ENCODE results near the gene SH3BP4.

Gene SH3BP4

DNA sequence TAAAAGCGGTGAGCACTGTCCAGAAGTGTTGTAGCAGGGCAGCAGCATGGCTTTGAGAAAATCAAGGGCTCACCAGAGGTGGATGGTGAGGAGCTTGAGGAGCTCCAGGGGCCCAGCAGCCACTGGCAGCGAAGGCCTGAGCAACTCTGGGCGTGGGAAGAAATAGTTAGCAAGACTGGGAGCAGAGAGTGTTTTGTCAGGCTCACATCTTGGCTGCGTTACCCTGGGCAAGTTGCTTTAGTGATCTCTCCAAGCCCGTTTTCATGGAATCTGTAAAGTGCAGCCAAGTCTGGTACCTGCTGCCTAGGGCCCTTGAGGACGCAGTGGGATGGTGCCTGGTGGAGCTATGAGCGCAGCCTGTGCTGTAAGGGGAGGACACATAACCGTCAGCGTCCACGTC lies 78.3 kb downstream of the SH3BP4 start:
- no peak overlapping the region for H3K9ac ChIP-seq (ENCODE audit: low read length)
- TF ChIP-seq EZH2phosphoT487 (IDR thresholded peaks at IDR 0.05; ENCODE audit: low read depth): no peak
- TF ChIP-seq, protein P1, sequence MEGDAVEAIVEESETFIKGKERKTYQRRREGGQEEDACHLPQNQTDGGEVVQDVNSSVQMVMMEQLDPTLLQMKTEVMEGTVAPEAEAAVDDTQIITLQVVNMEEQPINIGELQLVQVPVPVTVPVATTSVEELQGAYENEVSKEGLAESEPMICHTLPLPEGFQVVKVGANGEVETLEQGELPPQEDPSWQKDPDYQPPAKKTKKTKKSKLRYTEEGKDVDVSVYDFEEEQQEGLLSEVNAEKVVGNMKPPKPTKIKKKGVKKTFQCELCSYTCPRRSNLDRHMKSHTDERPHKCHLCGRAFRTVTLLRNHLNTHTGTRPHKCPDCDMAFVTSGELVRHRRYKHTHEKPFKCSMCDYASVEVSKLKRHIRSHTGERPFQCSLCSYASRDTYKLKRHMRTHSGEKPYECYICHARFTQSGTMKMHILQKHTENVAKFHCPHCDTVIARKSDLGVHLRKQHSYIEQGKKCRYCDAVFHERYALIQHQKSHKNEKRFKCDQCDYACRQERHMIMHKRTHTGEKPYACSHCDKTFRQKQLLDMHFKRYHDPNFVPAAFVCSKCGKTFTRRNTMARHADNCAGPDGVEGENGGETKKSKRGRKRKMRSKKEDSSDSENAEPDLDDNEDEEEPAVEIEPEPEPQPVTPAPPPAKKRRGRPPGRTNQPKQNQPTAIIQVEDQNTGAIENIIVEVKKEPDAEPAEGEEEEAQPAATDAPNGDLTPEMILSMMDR (IDR thresholded peaks at IDR 0.05; ENCODE audit: low read depth, low read length): no peak
- no peak overlapping the region for H3K4me3 ChIP-seq (ENCODE audit: low read length)
- no peak overlapping the region for H3K27ac ChIP-seq (ENCODE audit: low read length)
- no peaks in the 10 kb centered on the region for H4K20me1 ChIP-seq (ENCODE audit: insufficient read depth, low read length)
- no peak overlapping the region for H2AFZ ChIP-seq (ENCODE audit: low read depth, low read length)
- H3K36me3 ChIP-seq (replicated peaks; ENCODE audit: low read depth, low read length): no peaks in the 10 kb centered on the region
- H3K4me1 ChIP-seq (ENCODE audit: low read length): no peaks in the 10 kb centered on the region
- no peaks in the 10 kb centered on the region for H3K9me3 ChIP-seq (ENCODE audit: insufficient read depth, low read length)
- H3K27me3 ChIP-seq (ENCODE audit: low read depth, low read length): no peaks in the 10 kb centered on the region
- H3K79me2 ChIP-seq (ENCODE audit: low read length): no peaks in the 10 kb centered on the region
- no peak overlapping the region for H3K4me2 ChIP-seq (ENCODE audit: low read length)

DNA sequence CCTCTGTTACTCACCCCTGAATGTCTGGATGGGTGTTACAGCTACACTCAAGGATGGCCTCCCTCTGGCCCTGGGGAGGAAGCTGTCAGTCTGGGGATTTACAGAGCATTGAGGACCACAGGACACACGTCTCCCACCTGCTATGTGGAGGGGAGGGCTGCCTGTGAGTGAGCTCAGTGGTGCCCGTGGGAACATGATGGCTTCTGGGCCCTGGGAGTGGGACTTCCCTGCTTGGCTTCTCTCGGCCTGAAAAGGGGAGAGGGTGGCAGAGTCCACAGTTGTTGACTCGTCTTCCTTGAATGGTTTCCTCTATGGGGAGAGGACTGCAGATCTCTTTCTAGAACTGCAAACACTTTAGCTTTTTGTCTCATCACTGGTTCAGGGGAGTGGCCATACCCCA lies 79.1 kb downstream of the SH3BP4 start:
- Histone ChIP-seq H3K79me2 (ENCODE audit: low read length) (no peaks in the 10 kb centered on the region), H3K9me3 (ENCODE audit: insufficient read depth, low read length) (no peaks in the 10 kb centered on the region), H3K27ac (ENCODE audit: low read length) (no peak overlapping the region), H4K20me1 (ENCODE audit: insufficient read depth, low read length) (no peaks in the 10 kb centered on the region), H3K4me2 (ENCODE audit: low read length) (no peak overlapping the region), H3K36me3 (replicated peaks; ENCODE audit: low read depth, low read length) (no peaks in the 10 kb centered on the region), H3K9ac (ENCODE audit: low read length) (no peak overlapping the region), H3K27me3 (ENCODE audit: low read depth, low read length) (no peaks in the 10 kb centered on the region), H3K4me1 (ENCODE audit: low read length) (no peaks in the 10 kb centered on the region), H2AFZ (ENCODE audit: low read depth, low read length) (no peak overlapping the region), H3K4me3 (ENCODE audit: low read length) (no peak overlapping the region)
- TF ChIP-seq, protein P1 (IDR thresholded peaks at IDR 0.05; ENCODE audit: low read depth, low read length): no peak
- no peak for TF ChIP-seq EZH2phosphoT487 (IDR thresholded peaks at IDR 0.05; ENCODE audit: low read depth)

DNA sequence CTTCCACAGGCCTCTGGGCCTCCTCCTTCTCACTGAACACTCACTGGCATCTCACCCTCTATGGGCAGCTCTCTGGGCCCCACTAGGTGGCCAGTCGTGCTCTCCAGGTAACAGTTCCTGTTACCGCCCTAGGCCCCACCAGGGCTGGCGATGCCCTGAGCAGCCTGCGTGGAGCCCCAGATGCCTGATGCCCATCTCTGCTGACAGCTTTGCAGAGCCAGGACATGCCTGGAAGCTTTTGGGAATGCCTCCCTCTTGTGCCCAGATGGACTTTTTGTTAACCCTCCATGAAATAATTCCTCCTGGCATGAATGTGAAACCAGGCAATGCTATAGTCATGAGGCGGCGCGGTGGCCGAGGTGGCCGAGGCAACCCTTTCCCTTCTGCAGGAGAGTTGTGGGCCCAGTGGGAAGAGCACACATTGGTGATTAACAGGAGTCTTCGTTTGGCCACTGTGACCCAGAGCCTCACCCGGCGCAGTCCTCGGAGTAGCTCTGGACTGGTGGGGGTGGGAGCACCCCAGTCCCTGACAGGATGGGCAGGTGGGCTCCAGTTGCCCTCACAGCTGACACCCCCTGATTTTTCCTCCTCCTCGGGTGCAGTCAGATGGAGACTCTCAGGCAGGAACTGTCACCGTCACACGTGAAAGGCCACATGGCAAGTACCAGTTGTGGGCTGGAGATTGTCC lies 80.0 kb downstream of the SH3BP4 start:
- no peaks in the 10 kb centered on the region for H4K20me1 ChIP-seq (ENCODE audit: insufficient read depth, low read length)
- H3K27me3 ChIP-seq (ENCODE audit: low read depth, low read length): no peaks in the 10 kb centered on the region
- no peak overlapping the region for H3K9ac ChIP-seq (ENCODE audit: low read length)
- H3K4me1 ChIP-seq (ENCODE audit: low read length): no peaks in the 10 kb centered on the region
- H3K79me2 ChIP-seq (ENCODE audit: low read length): no peaks in the 10 kb centered on the region
- H3K4me3 ChIP-seq (ENCODE audit: low read length): no peak overlapping the region
- no peak overlapping the region for H2AFZ ChIP-seq (ENCODE audit: low read depth, low read length)
- no peaks in the 10 kb centered on the region for H3K9me3 ChIP-seq (ENCODE audit: insufficient read depth, low read length)
- TF ChIP-seq, protein P1 (IDR thresholded peaks at IDR 0.05; ENCODE audit: low read depth, low read length): no peak
- no peak for TF ChIP-seq EZH2phosphoT487 (IDR thresholded peaks at IDR 0.05; ENCODE audit: low read depth)
- H3K4me2 ChIP-seq (ENCODE audit: low read length): no peak overlapping the region
- no peaks in the 10 kb centered on the region for H3K36me3 ChIP-seq (replicated peaks; ENCODE audit: low read depth, low read length)
- no peak overlapping the region for H3K27ac ChIP-seq (ENCODE audit: low read length)

DNA sequence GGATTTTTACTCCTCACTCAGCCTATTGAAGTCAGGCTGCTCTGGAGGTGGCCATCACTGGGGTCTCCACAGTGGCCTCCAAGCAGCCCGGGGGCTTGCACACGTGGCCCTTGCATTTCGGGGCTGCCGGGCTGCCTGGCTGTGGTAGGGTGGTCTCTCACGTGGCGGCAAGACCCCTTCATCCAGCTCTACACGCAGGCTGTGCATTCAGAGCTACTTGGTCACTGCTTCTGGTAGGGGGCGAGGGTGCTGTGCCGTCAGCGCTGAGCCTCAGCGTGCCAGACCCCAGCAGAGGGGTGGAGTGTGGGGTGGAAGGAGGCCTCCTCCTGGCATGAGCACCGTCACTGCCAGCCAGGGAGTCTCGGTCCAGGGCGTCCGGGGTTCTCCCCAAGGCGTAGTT lies 80.6 kb downstream of the SH3BP4 start:
- H3K79me2 ChIP-seq (ENCODE audit: low read length): no peaks in the 10 kb centered on the region

More for the DNA sequence above, 80.6 kb downstream of the SH3BP4 start:
- Histone ChIP-seq H3K4me1 (ENCODE audit: low read length) (no peaks in the 10 kb centered on the region), H4K20me1 (ENCODE audit: insufficient read depth, low read length) (no peaks in the 10 kb centered on the region), H3K4me3 (ENCODE audit: low read length) (no peak overlapping the region), H3K9ac (ENCODE audit: low read length) (no peak overlapping the region), H3K4me2 (ENCODE audit: low read length) (no peak overlapping the region), H3K9me3 (ENCODE audit: insufficient read depth, low read length) (no peaks in the 10 kb centered on the region), H3K36me3 (replicated peaks; ENCODE audit: low read depth, low read length) (no peaks in the 10 kb centered on the region), H3K27ac (ENCODE audit: low read length) (no peak overlapping the region), H3K27me3 (ENCODE audit: low read depth, low read length) (no peaks in the 10 kb centered on the region), H2AFZ (ENCODE audit: low read depth, low read length) (no peak overlapping the region)
- TF ChIP-seq, protein P1 (IDR thresholded peaks at IDR 0.05; ENCODE audit: low read depth, low read length): no peak
- TF ChIP-seq EZH2phosphoT487 (IDR thresholded peaks at IDR 0.05; ENCODE audit: low read depth): no peak
